Heart left ventricle (tissue), 16 donors: ENCODE measurements around the gene CENATAC. TPM values are rescaled to one million over a fixed set of nuclear protein-coding genes. Genes with fewer than 3 reads are reported as not detected.
"Not testable (repeated sequence)": the region's sequence is repeated elsewhere in the genome, so short reads cannot be mapped to it uniquely, and the experiment has no call there.

ENCODE experiments used
- ATAC-seq, 4 donors: fragments of 200-7000 bp; cut with Tn5 transposase; one replicate each; pipeline ENCODE4 v1.9.1; 2020 to 2022; ENCODE audit warnings: moderate library complexity in 4 of 4, mild to moderate bottlenecking in 3 of 4, moderate number of reproducible peaks in 1 of 4
- DNase-seq, 5 donors: peaks; one replicate each; pipeline ENCODE4 v3.0.0-alpha.2; 2020
- H3K27ac ChIP-seq, 12 donors: fragments of 200-600 bp; sonication (generic) in 4 of 12; one replicate each; pipeline versions ENCODE4 v1.5.0 to v1.8.0; 2016 to 2022; ENCODE audit warnings: mild to moderate bottlenecking in 2 of 12
- H3K27me3 ChIP-seq, 9 donors: fragments of 200-600 bp; sonication (generic) in 2 of 9; one replicate each; pipeline versions ENCODE4 v1.5.1 to v1.8.0; 2016 to 2022; ENCODE audit warnings: mild to moderate bottlenecking in 3 of 9
- H3K36me3 ChIP-seq, 9 donors: fragments of 200-600 bp; sonication (generic) in 2 of 9; one replicate each; pipeline versions ENCODE4 v1.5.0 to v1.8.0; 2018 to 2022; ENCODE audit warnings: mild to moderate bottlenecking in 2 of 9
- H3K4me1 ChIP-seq, 12 donors: fragments of 200-600 bp; sonication (generic) in 4 of 12; one replicate each; pipeline versions ENCODE4 v1.5.0 to v1.8.0; 2016 to 2022; ENCODE audit warnings: mild to moderate bottlenecking in 3 of 12
- H3K4me3 ChIP-seq, 12 donors: fragments of 200-600 bp; sonication (generic) in 4 of 12; one replicate each; pipeline versions ENCODE4 v1.5.0 to v1.8.0; 2017 to 2022; ENCODE audit warnings: mild to moderate bottlenecking in 9 of 12, moderate library complexity in 4 of 12
- H3K9me3 ChIP-seq, 12 donors: fragments of 200-600 bp; sonication (generic) in 4 of 12; one replicate each; pipeline versions ENCODE4 v1.5.0 to v1.8.0; 2016 to 2022; ENCODE audit warnings: mild to moderate bottlenecking in 1 of 12
- CTCF ChIP-seq, 12 donors: fragments of 200-600 bp; sonication (generic) in 4 of 12; IDR thresholded peaks; one replicate each; pipeline versions ENCODE4 v1.5.0 to v1.8.0; 2018 to 2022; ENCODE audit warnings: antibody characterized with exemption in 12 of 12, mild to moderate bottlenecking in 5 of 12
- POLR2A ChIP-seq, 2 donors: fragments of 450-650 bp; IDR thresholded peaks; one replicate each; pipeline ENCODE4 v1.6.1; 2017; ENCODE audit warnings: antibody characterized with exemption in 2 of 2, mild to moderate bottlenecking in 2 of 2, moderate library complexity in 2 of 2
- WGBS, 4 donors: extraction: QIAGEN DNeasy Blood & Tissue Kit in 2 of 4; methylation state at CpG; one replicate each; pipeline versions ENCODE4 v1.1.5 to v1.1.7; 2013 to 2018; 5-methylcytosine and 5-hydroxymethylcytosine counted together
- intact Hi-C, 10 donors: fragments of 100-400 bp; cut with DNase I; formaldehyde crosslinking; loops; one replicate each; pipeline versions ENCODE4 v1.11.1 to v1.14.2; 2022
- polyA plus RNA-seq, 2 donors: library from polyadenylated mRNA; stranded (reverse); fragments of 200-250 nt; gene quantifications; one replicate each; pipeline ENCODE4 v1.2.3, GENCODE V29; 2013
- total RNA-seq, 9 donors: library from RNA; depleted of rRNA in 2 of 9; stranded (reverse); fragments of >200 nt in 2 of 9; fragmentation: NEBNext Ultra II Directional in 3 of 9; extraction: Animal tissue kit (Norgen Biotek cat#: 25700) in 3 of 9; gene quantifications; one replicate each; pipeline versions ENCODE4 v1.1.0 to v1.2.4, GENCODE V29; 2016 to 2023
- donor health status: ischemic (EF 13 %, LVEDD 7.1; RV severe dilation, severe dysfunction).
- donor health status: healthy with polysubstance abuse.
- donor health status: DM: no; HTN: yes; CAD: no.
- donor health status: DM: no; HTN: no; CAD: no.
- donor health status: ischemic (EF 25% LVEDD 6.9; RV normal size, moderate dysfunction).
- donor health status: ischemic (EF 25% LVEDD 5.7; RV mildly dilated, moderate dysfunction).
- donor health status: healthy.
- donor health status: DM: yes; HTN: yes; CAD: no.
- donor health status: ischemic (EF 35%, LVEDD 5.7; RV mildly dilated, moderate dysfunction).
- donor health status: nonischemic (EF 11% LVEDD 7.7; RV severe dilation, severe dysfunction).
- donor health status: DM: yes; HTN: yes; CAD: no.
- donor health status: PGD.
- donor health status: ischemic (EF 29% LVEDD 5.4; RV normal size, mild dysfunction).
- donor health status: nonischemic (EF 23%, LVEDD 6.1; RV moderate dilation, normal function).

Gene CENATAC
- total and polyA plus RNA-seq, 11 donors, result 7.9 to 27.3 (median 11.7) TPM

DNA sequence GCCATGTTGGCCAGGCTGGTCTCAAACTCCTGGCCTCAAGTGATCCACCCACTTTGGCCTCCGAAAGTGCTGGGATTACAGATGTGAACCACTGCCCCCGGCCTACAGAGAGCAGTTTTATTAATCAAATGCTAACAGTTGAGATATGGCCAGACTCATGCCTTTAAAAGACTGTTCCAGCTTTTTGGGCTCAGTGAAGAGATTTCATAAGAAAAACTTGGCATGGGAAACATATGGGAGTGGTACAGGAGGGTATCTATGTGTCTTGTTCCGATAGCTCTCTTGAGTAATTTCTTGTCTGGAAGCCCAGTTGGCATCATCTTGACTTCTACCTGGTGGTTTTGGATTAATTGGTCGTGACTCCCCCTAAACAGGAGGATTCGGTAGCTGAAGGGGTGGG is 40.9 kb downstream of the CENATAC start:
- 87% methylated on average over 5 of the region's 5 CpGs for WGBS, 4 donors
- H3K9me3 ChIP-seq, result no peaks in the 10 kb centered on the region
- DNase-seq (no peak), ATAC-seq (no peak)
- TF ChIP-seq CTCF (IDR thresholded peaks at IDR 0.05), result no peak
- TF ChIP-seq POLR2A (IDR thresholded peaks at IDR 0.05), result no peak
- no peaks in the 10 kb centered on the region for H3K27me3 ChIP-seq
- H3K4me1 ChIP-seq, result no peaks in the 10 kb centered on the region
- no peak overlapping the region for H3K27ac ChIP-seq
- intact Hi-C loops, result no loop called here
- no peak overlapping the region for H3K4me3 ChIP-seq
- no peaks in the 10 kb centered on the region for H3K36me3 ChIP-seq

DNA sequence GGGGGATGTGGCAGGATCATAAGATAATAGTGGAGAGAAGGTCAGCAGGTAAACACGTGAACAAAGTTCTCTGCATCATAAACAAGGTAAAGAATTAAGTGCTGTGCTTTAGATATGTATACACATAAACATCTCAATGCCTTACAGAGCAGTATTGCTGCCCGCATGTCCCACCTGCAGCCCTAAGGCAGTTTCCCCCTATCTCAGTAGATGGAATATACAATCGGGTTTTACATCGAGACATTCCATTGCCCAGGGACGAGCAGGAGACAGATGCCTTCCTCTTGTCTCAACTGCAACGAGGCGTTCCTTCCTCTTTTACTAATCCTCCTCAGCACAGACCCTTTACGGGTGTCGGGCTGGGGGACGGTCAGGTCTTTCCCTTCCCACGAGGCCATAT is 41.5 kb downstream of the CENATAC start:
- DNase-seq, H3K4me1 ChIP-seq, ATAC-seq, H3K9me3 ChIP-seq, H3K27ac ChIP-seq, H3K36me3 ChIP-seq, H3K27me3 ChIP-seq, intact Hi-C loops, H3K4me3 ChIP-seq: not testable (repeated sequence)
- 40 to 51% (median 48%) methylated on average over 9 to 11 of the region's 11 CpGs for WGBS, 4 donors

- no peaks in the 10 kb centered on the region for H3K9me3 ChIP-seq
- DNase-seq (no peak), ATAC-seq (no peak)
- H3K27me3 ChIP-seq, result no peaks in the 10 kb centered on the region
- TF ChIP-seq POLR2A (IDR thresholded peaks at IDR 0.05) (no peak), CTCF (IDR thresholded peaks at IDR 0.05) (no peak)
- H3K36me3 ChIP-seq, result peaks cover 0 to 28% (median 22%) of the 10 kb centered on the region in 9 donors
- no peak overlapping the region for H3K27ac ChIP-seq
- WGBS, 4 donors, result 91 to 96% (median 93%) methylated on average over 4 of the region's 4 CpGs
- intact Hi-C loops, result no loop called here
- H3K4me1 ChIP-seq, result no peaks in the 10 kb centered on the region
- no peak overlapping the region for H3K4me3 ChIP-seq
These were observed 44.0 kb downstream of the CENATAC start for GRCh38 chr11:119041821-119042514.

- H3K36me3 ChIP-seq, result peaks cover 0 to 37% (median 31%) of the 10 kb centered on the region in 9 donors
- intact Hi-C loops, result no loop called here
- no peaks in the 10 kb centered on the region for H3K4me1 ChIP-seq
- no peak overlapping the region for H3K4me3 ChIP-seq
- H3K9me3 ChIP-seq, result no peaks in the 10 kb centered on the region
- no peak for DNase-seq
- H3K27me3 ChIP-seq, result no peaks in the 10 kb centered on the region
- no peak for ATAC-seq
- H3K27ac ChIP-seq, result no peak overlapping the region
- TF ChIP-seq CTCF (IDR thresholded peaks at IDR 0.05) (no peak), POLR2A (IDR thresholded peaks at IDR 0.05) (no peak)
- WGBS, 4 donors, result 89 to 96% (median 93%) methylated on average over 9 of the region's 9 CpGs
These were observed 45.0 kb downstream of the CENATAC start for GRCh38 chr11:119042927-119043326.

GRCh38 chr11:119044708-119045107 is 46.8 kb downstream of the CENATAC start:
- H3K9me3 ChIP-seq, result no peaks in the 10 kb centered on the region
- intact Hi-C loops, result no loop called here
- no peak overlapping the region for H3K4me3 ChIP-seq
- TF ChIP-seq POLR2A (IDR thresholded peaks at IDR 0.05) (no peak), CTCF (IDR thresholded peaks at IDR 0.05) (peak in 2 of 12 donors; percentile 20 to 22)
- no peak overlapping the region for H3K27ac ChIP-seq
- WGBS, 4 donors, result 72 to 79% (median 75%) methylated on average over 6 of the region's 6 CpGs
- no peaks in the 10 kb centered on the region for H3K27me3 ChIP-seq
- no peak for DNase-seq
- no peaks in the 10 kb centered on the region for H3K4me1 ChIP-seq
- ATAC-seq, result peak in 1 of 4 donors; percentile 5
- peaks cover 0 to 55% (median 49%) of the 10 kb centered on the region in 9 donors for H3K36me3 ChIP-seq
